NCI-H1694 (cell line): ENCODE data around the gene MAU2.
A peak's percentile ranks its signal among the peaks of the same experiment; 100 is the strongest.
"Not testable (repeated sequence)": the region's sequence is repeated elsewhere in the genome, so short reads cannot be mapped to it uniquely, and the experiment has no call there.

ENCODE experiments used
- DNase-seq: peaks from one replicate; lab custom pipeline; 2025; lab: John Stamatoyannopoulos, UW

MAU2 gene

DNA sequence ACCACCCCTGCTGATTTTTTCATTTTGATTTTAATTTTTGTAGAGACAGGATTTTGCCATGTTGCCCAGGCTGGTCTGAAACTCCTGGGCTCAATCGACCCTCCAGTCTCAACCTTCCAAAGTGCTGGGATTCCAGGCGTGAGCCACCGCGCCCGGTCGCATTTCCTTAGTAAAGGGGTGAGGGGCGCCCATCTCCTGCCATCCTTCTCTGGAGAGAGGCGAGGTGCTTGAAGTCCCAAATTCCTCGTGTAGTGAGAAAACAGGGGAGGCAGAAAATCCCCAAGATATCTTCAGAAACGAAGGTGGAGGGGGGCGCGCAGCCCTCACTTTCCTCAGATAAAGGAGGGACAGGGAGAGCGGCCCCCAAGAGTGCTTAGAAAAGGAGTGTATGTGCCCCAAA lies 63.9 kb downstream of the MAU2 start:
- DNase-seq, result no peak

DNA sequence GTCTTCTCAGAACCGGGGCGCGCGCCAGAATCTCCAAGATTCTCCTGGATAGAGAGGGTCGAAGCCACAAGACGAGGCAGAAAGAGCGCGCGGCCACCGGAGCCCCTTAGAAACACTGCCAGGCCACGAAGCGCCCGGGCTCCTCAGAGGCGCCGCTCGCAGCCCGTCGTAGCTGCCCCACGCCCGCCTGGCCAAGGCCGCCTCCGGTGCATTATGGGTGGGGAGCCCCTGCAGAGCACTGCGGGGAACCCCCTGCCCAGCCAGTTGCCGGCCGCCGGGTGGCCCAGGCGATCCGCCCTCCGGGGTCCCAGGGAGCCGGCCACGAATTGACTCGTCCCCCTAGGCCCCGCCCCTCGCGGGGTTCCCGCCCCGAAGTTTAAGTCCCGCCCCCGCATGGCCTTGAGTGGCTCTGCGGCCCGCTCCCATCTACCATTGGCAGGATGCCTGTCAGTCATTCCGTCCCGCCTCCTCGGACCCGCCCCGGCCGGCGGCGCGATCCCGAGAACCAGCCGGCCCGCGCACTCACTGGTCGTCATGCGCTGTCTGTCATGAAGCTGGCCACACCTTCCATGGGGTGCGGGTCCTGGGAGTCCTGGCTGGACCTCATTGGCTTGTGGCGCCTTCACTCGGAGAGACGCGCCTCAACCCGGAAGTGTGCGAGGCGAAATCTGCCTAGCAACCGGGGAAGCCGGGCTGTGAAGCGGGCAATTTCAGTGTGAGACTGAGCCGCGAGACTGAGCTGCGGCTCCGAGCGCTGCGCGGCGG lies 64.7 kb downstream of the MAU2 start:
- DNase-seq, result peak; percentile 99

DNA sequence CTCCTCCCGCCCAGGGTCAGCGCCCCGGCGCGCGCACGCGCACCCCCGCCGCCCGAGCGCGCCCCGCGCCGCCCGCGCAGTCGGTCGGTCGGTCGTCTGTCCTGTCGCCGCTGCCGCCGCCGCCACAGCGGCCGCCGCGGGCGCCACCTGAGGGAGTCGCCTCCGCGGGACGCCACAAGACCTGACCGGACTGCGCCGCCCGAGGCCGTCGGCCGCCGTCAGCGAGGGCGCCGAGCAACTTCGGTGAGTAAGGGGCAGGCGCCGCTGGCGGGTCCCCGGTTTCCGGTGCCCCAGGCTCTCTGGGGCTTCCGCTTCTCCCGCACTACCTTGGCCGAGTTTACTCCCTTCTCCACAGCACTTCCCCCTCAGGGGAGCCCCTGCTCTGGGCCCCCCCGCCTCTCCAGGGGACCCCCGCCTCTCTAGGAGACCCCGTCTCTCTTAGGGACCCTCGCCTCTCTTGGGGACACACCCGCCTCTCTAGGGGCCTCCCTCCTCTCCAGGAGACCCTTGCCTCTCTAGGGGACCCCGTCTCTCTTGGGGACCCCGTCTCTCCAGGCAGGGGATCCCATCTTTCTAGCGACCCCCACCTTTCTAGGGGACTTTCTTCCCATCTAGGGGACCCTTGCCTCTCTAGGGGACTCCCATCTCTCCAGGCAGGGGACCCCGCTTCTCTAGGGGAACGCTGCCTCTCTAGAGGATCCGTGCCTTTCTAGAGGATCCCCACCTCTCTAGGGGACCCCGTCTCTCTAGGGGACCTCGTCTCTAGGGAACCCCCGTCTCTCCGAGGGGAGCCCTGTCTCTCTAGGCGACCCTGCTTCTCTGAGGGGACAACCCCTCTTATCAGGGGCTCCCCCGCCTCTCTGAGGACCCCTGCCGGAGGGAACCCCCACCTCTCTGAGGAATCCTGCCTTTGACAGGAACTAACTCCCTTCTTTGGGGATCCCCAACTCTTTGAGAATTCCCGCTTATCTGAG lies 65.6 kb downstream of the MAU2 start:
- DNase-seq, result no peak

DNA sequence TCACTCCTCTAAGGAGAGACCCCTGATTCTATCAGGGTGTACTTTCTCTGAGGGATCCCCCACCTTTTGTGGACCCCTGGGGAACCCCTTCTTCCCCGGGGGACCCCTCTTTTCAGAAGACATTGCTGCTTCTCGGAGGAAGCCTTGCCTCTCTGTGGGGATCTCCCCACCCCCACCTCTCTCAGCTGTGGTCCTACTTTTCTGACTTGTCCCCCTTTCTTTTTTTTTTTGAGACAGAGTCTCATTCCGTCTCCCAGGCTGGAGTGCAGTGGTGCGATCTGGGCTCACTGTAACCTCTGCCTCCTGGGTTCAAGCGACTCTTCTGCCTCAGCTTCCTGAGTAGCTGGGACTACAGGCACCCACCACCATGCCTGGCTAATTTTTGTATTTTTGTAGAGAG lies 66.5 kb downstream of the MAU2 start:
- no peak for DNase-seq

DNA sequence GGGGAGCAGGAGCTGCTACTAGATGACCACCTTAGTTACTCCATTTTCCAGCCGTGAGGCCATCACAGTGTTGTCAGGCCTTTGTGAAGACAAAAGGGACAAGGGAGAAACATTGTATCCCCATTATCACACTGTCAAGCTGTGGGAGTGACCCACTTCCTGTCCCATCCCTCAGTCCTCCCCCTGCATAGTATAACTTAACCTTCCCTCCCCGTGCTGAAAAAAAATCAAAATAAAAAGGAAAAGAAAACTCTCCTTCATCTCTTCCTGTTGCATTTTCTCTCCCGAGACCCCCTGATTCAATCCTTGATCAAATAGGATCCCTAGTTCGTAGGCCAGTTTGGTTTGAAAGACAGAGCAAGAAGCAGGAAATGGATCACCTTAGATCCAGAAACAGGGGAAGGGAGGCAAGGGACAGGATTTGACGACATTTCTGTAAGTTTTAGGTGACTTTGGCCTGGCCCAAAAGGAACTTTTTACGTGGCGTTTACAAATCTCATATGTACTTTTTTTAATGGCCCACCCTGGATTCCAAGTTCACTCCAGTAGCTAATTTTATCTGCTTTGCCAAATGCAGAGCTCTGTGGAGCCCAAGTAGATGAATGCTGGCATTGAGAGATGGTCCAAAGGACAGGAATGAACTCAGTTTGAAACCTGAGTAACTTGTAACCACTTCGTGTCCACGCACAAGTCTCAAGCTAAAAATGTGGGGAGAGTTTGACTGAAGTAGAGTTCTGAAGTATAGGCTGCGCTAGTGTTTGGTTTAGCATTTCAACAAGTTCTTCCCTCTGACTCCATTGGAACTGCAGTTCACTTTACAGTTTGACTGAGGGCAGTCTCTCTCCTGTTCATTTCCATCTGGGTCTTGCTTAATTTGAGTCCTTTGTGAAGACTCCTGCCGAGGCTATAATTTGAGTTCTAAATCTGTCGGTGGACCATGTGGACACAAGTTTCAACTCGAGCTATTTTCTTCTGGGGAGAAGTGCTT lies 68.2 kb downstream of the MAU2 start:
- no peak for DNase-seq

DNA sequence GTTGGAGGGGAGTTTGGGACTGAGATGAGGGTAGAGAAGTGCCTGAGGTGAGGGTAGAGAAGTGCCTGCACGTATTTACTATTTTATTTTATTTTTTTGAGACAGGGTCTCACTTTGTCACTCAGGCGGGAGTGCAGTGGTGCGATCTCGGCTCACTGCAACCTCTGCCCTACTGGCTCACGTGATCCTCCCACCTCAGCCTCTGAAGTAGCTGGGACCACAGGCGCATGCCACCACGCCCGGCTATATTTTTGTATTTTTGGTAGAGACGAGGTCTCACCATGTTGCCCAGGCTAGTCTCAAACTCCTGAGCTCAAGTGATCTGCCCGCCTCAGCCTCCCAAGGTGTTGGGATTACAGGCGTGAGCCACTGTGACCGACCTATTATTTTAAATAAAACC lies 69.1 kb downstream of the MAU2 start:
- not testable (repeated sequence) for DNase-seq

DNA sequence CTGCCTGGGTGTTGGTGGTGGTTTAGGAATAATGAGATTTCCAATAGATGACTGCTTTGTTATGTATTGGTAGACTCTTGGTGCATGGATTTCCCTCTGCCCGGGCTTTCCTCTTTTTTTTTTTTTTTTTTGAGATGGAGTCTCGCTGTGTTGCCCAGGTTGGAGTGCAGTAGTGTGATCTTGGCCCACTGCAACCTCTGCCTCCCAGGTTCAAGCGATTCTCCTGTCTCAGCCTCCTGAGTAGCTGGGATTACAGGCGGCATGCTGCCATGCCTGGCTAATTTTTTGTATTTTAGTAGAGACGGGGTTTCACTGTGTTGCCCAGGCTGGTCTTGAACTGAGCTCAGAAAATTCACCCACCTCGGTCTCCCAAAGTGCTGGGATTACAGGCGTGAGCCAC lies 73.7 kb downstream of the MAU2 start:
- DNase-seq, result not testable (repeated sequence)

DNA sequence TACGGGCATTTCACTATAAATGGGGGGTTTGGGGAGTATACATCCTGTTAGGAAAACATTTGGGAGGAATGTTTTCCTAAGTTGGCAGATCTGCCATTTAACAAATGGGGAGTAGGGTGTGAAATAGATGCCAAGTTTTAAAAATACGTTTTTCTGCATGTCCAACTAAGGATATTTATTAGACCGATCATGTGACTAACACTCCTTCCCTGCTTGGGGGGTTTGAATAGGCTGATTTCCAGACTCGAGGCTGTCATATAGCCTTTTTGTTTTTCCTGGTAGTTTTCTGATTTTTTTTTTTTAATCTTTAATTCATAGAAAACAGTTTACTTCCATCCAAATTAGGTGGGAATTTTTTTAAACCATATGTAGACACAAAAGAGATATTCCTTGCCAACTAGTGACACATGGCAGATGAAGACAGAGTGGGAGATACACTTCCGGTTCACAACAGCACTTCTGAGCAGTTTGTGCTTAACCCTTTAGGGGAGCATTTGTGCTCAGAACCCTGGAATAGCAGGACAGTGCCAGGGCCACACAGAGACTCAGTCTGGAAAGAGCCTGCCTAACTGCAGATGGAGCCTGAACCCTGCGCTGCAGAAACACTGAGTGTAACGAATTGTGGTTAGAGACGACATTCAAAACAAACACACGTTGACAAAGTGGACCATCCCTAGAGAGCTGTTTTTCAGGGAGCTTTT lies 79.3 kb downstream of the MAU2 start:
- DNase-seq, result peak; percentile 33

DNA sequence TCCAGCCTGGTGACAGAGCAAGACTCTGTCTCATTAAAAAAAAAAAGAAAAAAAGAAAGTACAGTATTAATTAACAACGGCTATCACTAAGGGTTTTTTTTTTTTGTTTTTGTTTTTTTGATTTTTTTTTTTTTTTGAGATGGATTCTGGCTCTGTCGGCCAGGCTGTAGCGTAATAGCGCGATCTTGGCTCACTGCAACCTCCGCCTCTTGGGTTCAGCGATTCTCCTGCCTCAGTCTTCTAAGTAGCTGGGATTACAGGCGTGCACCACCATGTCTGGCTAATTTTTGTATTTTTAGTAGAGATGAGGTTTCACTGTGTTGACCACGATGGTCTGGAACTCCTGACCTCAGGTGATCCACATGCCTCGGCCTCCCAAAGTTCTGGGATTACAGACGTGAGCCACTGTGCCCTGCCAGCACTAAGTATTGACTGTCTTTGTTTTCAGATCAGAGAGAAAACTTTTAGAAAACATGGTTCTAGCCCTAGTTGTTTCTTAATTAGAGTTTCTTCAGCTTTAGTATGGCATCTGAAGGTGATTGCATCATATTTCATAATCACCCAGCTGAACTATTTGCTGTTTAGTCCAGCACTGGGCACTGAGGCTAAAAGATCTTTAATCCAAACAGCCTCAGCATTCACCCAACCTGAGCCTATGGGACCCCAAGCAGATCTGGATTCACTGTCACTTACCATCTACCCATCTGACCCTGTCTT lies 82.2 kb downstream of the MAU2 start:
- no peak for DNase-seq

DNA sequence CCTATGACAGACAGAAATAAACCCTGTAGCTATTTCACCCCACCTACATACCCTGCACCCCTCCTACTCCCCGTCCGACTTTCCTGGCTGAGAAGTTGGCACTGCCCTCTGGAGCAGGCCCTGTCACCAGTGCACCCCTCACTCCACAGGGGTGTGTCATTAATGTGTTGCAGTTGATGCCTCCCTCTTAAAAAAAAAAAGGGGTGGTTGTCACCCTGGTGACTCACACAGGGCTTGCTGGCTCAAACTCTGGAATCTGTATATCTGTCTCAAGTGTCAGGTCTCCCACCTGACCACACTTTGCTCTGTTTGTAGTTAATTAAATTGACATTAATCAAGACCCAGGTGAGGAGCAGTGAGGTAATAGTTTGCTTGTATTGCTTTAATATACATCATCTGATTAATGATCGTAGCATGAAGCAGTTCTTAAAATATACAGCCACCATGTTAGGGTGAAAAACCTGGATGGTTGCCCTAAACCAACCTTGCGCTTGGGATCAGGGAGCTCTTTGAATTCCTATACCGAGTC lies 82.8 kb downstream of the MAU2 start:
- DNase-seq, result no peak

DNA sequence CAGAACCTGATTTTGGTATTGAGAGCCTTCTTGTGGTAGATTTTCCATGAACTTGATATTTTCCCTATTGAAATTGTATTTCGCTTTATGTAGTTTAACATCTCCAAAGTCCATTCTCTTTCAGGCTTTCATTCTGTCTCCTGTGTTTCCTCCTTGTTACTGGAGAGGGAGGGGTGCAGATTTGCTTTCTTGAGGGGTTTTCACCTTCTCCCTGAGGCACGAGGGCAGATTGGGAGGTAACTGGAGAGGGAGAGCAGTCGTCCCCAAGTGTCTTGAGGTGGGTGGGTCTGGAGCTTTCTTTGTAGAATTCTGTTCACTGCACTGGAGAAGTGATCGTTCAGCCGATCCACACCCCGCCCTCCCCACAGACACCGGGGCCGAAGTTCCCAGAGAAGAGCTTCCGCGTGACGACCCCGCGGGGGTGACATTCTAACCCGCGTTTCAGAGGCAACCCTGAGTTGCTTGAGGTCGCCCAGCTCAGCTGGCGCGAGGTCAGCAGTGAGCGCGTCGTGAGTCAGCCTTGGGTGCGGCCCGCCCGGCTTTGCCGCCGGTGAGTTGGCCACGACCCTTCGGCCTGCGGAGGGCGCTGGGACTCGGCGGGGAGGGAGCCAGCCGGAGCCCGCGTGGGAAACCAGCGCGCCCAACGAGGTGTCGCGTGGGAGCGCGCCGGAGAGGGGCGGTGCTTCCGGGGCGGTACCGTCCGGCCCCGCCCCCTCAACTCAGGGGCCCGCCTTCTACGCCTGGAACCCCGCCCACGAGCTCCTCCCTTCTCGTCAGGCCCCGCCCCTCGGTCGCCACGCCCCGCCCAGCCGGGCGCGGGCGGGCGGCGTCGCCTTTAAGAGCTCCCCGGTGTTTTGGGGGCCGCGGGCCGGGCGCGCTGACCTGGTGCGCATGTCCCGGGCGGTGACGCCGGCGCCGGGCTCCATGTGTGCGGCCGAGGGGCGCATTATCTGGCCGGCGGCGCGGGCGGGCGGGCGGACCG lies 84.5 kb downstream of the MAU2 start, which contains the start of gene GATAD2A:
Gene GATAD2A, plus strand, starts transcription at position 797 of the 982 bp plus-strand sequence. CDS start 59,671 bp downstream, outside the sequence.
- peak; percentile 59 for DNase-seq

DNA sequence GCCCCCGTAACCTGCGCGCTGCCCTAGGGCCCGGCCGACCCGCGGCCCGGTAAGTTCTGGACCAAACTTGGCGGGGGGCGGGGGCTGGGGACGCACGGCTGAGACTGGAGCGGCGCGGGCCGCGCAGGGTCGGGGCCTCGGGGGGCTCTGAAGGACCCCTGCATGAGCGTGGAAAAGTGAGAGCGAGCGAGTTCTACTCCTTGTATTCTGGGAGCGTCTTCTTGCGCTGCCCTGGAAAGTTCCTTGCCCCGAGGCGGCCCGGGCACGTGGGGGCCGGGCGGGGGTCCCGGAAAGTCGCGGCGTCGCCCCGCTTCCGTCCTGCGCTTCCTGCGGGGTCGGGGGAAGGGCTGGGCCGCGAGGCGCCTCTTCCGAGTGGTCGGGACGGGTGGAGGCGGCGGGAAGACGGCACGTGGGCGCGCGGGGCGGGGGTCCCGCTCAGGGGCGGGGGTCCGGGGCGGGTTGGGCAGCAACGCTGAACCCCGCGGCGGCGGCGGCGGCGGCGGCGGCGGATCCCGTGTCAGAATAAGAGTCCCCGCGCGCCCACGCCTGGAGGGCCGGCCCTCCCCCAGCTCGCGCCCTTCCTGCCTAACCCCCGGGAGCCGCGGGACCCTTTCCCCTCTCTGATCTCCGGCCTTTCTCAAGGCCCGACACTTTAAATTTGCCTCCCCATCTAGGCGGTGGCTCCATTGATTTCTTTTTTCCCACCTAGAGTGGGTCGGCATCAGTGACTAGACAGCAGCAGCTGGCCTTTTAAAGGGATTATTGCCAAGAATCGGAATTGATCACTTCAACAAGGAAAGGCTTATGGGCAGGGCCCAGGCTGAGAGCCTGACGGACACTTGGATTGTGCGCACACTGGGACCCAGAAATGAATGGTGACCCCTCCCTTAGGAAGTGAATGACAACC lies 85.6 kb downstream of the MAU2 start:
- DNase-seq, result no peak

DNA sequence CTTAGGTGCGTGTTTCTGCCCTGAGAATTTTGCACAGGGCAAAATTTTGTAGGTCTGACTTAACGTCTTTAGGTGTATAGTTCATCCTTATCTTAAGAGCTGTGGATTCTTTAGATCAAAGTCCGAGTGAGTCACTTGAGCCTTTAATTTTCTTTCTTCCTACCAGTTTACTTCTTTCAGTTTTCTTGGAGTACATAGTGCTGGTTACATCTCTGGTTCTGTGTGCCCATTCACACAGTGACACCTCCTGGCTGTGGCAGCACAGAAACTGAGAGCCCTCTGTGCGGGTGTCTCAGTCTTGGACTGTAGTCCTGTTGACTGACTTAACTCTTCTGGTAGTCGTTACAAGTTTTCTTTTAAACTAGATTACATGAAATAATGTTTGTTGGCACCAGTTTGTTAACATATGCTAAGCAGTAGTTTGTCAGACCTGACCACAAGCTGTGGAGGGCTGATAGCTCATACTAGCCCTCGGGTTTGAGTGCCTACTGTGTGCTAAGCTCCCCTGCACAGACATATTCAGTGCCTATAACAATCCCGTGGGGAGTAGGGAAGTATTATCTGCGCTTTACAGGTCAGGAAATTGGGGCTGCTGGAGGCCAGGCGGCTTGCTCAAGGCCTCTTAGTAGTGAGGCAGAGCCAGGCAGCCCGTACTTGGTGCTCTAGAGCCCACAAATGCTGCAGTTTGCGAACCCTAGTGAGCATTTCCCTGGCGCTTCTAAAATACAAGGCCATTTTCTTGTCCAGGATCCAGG lies 86.4 kb downstream of the MAU2 start:
- DNase-seq, result no peak

DNA sequence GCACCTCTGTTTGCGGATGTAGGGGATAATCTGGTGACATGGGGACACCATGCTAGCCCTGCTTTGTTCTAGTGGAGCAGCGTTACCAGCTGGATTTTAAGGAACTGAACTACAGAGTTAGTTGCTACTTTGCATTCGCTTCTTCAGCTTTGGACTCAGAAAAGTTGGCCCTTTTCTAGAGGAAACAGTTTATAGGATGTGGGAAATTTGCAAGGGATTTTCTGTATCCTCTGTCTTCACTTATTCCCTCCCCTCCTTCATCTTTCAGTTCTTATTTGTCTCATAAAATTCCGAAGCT lies 87.0 kb downstream of the MAU2 start:
- no peak for DNase-seq
